HepG2 (cell line): ENCODE results near the gene KAZN. TPM values are rescaled to one million over a fixed set of nuclear protein-coding genes. Genes with fewer than 3 reads are reported as not detected.

Experiments used
- ATAC-seq: fragments of 200-7000 bp; cut with Tn5 transposase; 3 replicates; pipeline ENCODE4 v1.9.1; 2020; ENCODE audit warnings: mild to moderate bottlenecking, moderate library complexity
- BruUV-seq: library from RNA; stranded (reverse); fragments of 400-500 nt; replicated peaks from 2 replicates; lab custom pipeline; 2021; lab: Mats Ljungman, UMichigan
- CTCF ChIA-PET: fragments of 300-600 bp; formaldehyde crosslinking; extraction: SDS; loops from one replicate; lab custom pipeline; 2021; ENCODE audit warnings: low total read pairs, inconsistent platforms, low intra/inter-chr PET ratio; lab: Yijun Ruan, JAX
- POLR2A ChIA-PET: fragments of 350-600 bp; sonication (Branson Sonifier 250); formaldehyde crosslinking; loops from one replicate; lab custom pipeline; 2020; ENCODE audit warnings: antibody characterized with exemption, inconsistent platforms; lab: Yijun Ruan, JAX
- DNase-seq: peaks from one replicate; pipeline ENCODE4 v3.0.0-alpha.2; 2015; ENCODE audit warnings: low spot score
- FAIRE-seq: peaks from 3 replicates; lab custom pipeline; 2011; peaks lifted over from hg19 to GRCh38; lab: Jason Lieb, UNC
- H2AFZ ChIP-seq: one replicate; pipeline ENCODE4 v1.6.1; 2011; ENCODE audit warnings: low read length, inconsistent platforms
- H3K27ac ChIP-seq: fragments of 300-600 bp; 3 replicates; pipeline ENCODE4 v1.8.0; 2011; ENCODE audit warnings: mixed run types, mild to moderate bottlenecking, mixed read lengths, low read length, inconsistent platforms; ENCODE audit not compliant: insufficient read depth; ENCODE audit errors: extremely low read length
- H3K27me3 ChIP-seq, 2 experiments: fragments of 200-600 bp in 1 of 2; 2 replicates in 1 of 2; 3 replicates in 1 of 2; pipeline versions ENCODE4 v1.6.0 to v1.8.0; 2011; ENCODE audit warnings: low read length in 2 of 2, mild to moderate bottlenecking in 2 of 2, moderate library complexity in 2 of 2, inconsistent platforms in 1 of 2; ENCODE audit not compliant: insufficient read depth in 2 of 2, control insufficient read depth in 1 of 2
- H3K36me3 ChIP-seq, 2 experiments: fragments of 200-600 bp in 1 of 2; replicated peaks in 1 of 2; 2 replicates in 1 of 2; 3 replicates in 1 of 2; pipeline versions ENCODE4 v1.5.1 to v1.8.0; 2011; ENCODE audit warnings: low read length in 2 of 2, inconsistent platforms in 1 of 2; ENCODE audit not compliant: insufficient read depth in 2 of 2, control insufficient read depth in 1 of 2
- H3K4me1 ChIP-seq: 2 replicates; pipeline ENCODE4 v1.5.1; 2012; ENCODE audit warnings: low read length, inconsistent platforms; ENCODE audit not compliant: insufficient read depth
- H3K4me2 ChIP-seq: 2 replicates; pipeline ENCODE4 v1.6.0; 2011; ENCODE audit warnings: low read depth, low read length, inconsistent platforms
- H3K4me3 ChIP-seq, 3 experiments: fragments of 200-600 bp in 1 of 3; sonication (generic), shearing (Covaris generic) in 1 of 3; replicated peaks in 1 of 3; 2 replicates each; pipeline ENCODE4 v1.5.1; 2011 to 2016; ENCODE audit warnings: low read length in 3 of 3, inconsistent platforms in 2 of 3, low read depth in 2 of 3, mild to moderate bottlenecking in 2 of 3, control low read depth in 1 of 3, mixed read lengths in 1 of 3; ENCODE audit not compliant: insufficient read depth in 1 of 3
- H3K79me2 ChIP-seq: one replicate; pipeline ENCODE4 v1.6.1; 2011; ENCODE audit warnings: low read length, inconsistent platforms; ENCODE audit not compliant: insufficient read depth
- H3K9ac ChIP-seq: 2 replicates; pipeline ENCODE4 v1.6.0; 2011; ENCODE audit warnings: mild to moderate bottlenecking, low read depth, low read length, inconsistent platforms; ENCODE audit not compliant: insufficient read depth
- H3K9me3 ChIP-seq: 2 replicates; pipeline ENCODE4 v1.5.1; 2012; ENCODE audit warnings: mild to moderate bottlenecking, low read length
- H4K20me1 ChIP-seq: 2 replicates; pipeline ENCODE4 v1.6.0; 2011; ENCODE audit warnings: inconsistent platforms, mild to moderate bottlenecking, low read length, moderate library complexity; ENCODE audit not compliant: insufficient read depth
- DNMT3B ChIP-seq: conservative IDR thresholded peaks from 2 replicates; pipeline ENCODE4 v1.6.1; 2016; ENCODE audit warnings: missing biosample characterization, control low read depth
- FOSL2 ChIP-seq: sonication (generic); formaldehyde crosslinking; IDR thresholded peaks from 2 replicates; pipeline ENCODE4 v1.4.0; 2020; ENCODE audit warnings: missing genetic modification reagents
- GPN1 ChIP-seq: sonication (generic); formaldehyde crosslinking; IDR thresholded peaks from 2 replicates; pipeline ENCODE4 v1.5.1; 2020; ENCODE audit warnings: missing genetic modification reagents, borderline replicate concordance
- HNF4G ChIP-seq, 2 experiments: sonication (generic) in 1 of 2; formaldehyde crosslinking in 1 of 2; IDR thresholded peaks; 2 replicates each; pipeline versions ENCODE4 v1.4.0 to v1.6.1; 2011 to 2020; ENCODE audit warnings: borderline replicate concordance in 2 of 2, low read depth in 2 of 2, mild to moderate bottlenecking in 2 of 2, low read length in 1 of 2, missing genetic modification reagents in 1 of 2, moderate library complexity in 1 of 2
- MAZ ChIP-seq, 2 experiments: sonication (generic) in 1 of 2; formaldehyde crosslinking in 1 of 2; IDR thresholded peaks; 2 replicates each; pipeline versions ENCODE4 v1.5.0 to v1.6.1; 2012 to 2020; ENCODE audit warnings: low read depth in 2 of 2, mild to moderate bottlenecking in 2 of 2, borderline replicate concordance in 1 of 2, improper control_type of control experiment in 1 of 2, low read length in 1 of 2, missing genetic modification reagents in 1 of 2, moderate library complexity in 1 of 2
- MIER3 ChIP-seq: IDR thresholded peaks from 2 replicates; pipeline ENCODE4 v1.6.1; 2016; ENCODE audit warnings: missing compliant biosample characterization, borderline replicate concordance
- TCF12 ChIP-seq, 2 experiments: fragments of 450-650 bp in 1 of 2; sonication (generic) in 1 of 2; formaldehyde crosslinking in 1 of 2; IDR thresholded peaks; 2 replicates each; pipeline versions ENCODE4 v1.6.1 to v1.8.0; 2017 to 2022; ENCODE audit warnings: antibody characterized with exemption in 1 of 2, mild to moderate bottlenecking in 1 of 2, missing genetic modification reagents in 1 of 2, moderate library complexity in 1 of 2
- U2AF1 ChIP-seq: fragments of 200-400 bp; formaldehyde crosslinking; optimal IDR thresholded peaks from 2 replicates; pipeline ENCODE3; 2017; ENCODE audit warnings: mild to moderate bottlenecking, low read depth, low read length
- ZNF281 ChIP-seq: sonication (generic); formaldehyde crosslinking; IDR thresholded peaks from 2 replicates; pipeline ENCODE4 v1.4.0; 2020; ENCODE audit warnings: missing genetic modification reagents, borderline replicate concordance
- ZNF773 ChIP-seq: sonication (generic); formaldehyde crosslinking; IDR thresholded peaks from 2 replicates; pipeline ENCODE4 v1.4.0; 2020; ENCODE audit warnings: missing genetic modification reagents, borderline replicate concordance
- WGBS: methylation state at CpG from one replicate; pipeline ENCODE4 v1.1.6; 2017; ENCODE audit warnings: low lambda C conversion rate; 5-methylcytosine and 5-hydroxymethylcytosine counted together
- in situ Hi-C: cut with HindIII; loops from 2 replicates; pipeline ENCODE4 v1.10.0; 2017; ENCODE audit warnings: low pct_unique_long_range_greater_than_20kb; ENCODE audit not compliant: extremely low pct_ligation_motif_present
- intact Hi-C: fragments of 100-400 bp; cut with micrococcal nuclease; formaldehyde crosslinking; loops from one replicate; pipeline ENCODE4 v1.10.0; 2022; ENCODE audit not compliant: unreplicated experiment
- polyA plus RNA-seq, 8 experiments: library from polyadenylated mRNA; depleted of rRNA in 3 of 8; stranded (reverse) in 7 of 8; unstranded in 1 of 8; fragments of >200 nt; fragmentation: Illumina TruSeq in 4 of 8; extraction: Trizol in 4 of 8; gene quantifications; 2 replicates each; pipeline versions ENCODE4 v1.2.1 to v1.2.3, GENCODE V29; 2011 to 2016; ENCODE audit warnings: low read depth in 4 of 8, missing spikeins in 1 of 8, mixed read lengths in 1 of 8; ENCODE audit not compliant: insufficient read depth in 1 of 8
- total RNA-seq, 5 experiments: library from RNA; depleted of rRNA; stranded (reverse); fragments of >200 nt; fragmentation: Illumina TruSeq; extraction: Trizol; gene quantifications; 2 replicates each; pipeline ENCODE4 v1.2.3, GENCODE V29; 2016; ENCODE audit warnings: low read depth in 1 of 5

The KAZN gene
- total and polyA plus RNA-seq, 2 of the 13 experiments (the other 11 are each of a cell fraction or from before 2014, with no cell fraction given), result 10.4 to 13.5 TPM

- ChIA-PET POLR2A (no interaction called here), CTCF (interaction anchor here (1.7 kb wide), 1 partner anchor 268 kb away, joined by 16 read pairs; no protein-coding TSS in a partner anchor)
- Histone ChIP-seq H4K20me1 (peaks cover 5% of the 10 kb centered on the region; the same call in 1 of the 2 replicates), H3K4me2 (no peak overlapping the region), H3K79me2 (no peaks in the 10 kb centered on the region), H3K4me3 (no peak overlapping the region), H2AFZ (no peak overlapping the region), H3K27me3 (no peaks in the 10 kb centered on the region), H3K9me3 (no peaks in the 10 kb centered on the region), H3K27ac (no peak overlapping the region), H3K4me1 (no peaks in the 10 kb centered on the region), H3K9ac (no peak overlapping the region), H3K36me3 (peaks cover 20 to 49% of the 10 kb centered on the region in 2 experiments)
- TF ChIP-seq FOSL2 (no peak), ZNF281 (CRISPR knock-in tag) (no peak), GPN1 (no peak), MAZ (IDR thresholded peaks at IDR 0.05; ENCODE audit: borderline replicate concordance, low read depth, low read length) (no peak), MAZ (CRISPR knock-in tag; IDR thresholded peaks at IDR 0.05; ENCODE audit: low read depth) (no peak), U2AF1 (no peak), DNMT3B (CRISPR knock-in tag) (no peak), MIER3 (CRISPR knock-in tag) (no peak), TCF12 (IDR thresholded peaks at IDR 0.05) (no peak), TCF12 (CRISPR knock-in tag; IDR thresholded peaks at IDR 0.05) (no peak), ZNF773 (CRISPR knock-in tag) (no peak), HNF4G (IDR thresholded peaks at IDR 0.05; ENCODE audit: borderline replicate concordance, low read depth, low read length) (no peak), HNF4G (CRISPR knock-in tag; IDR thresholded peaks at IDR 0.05; ENCODE audit: borderline replicate concordance, low read depth) (no peak)
- DNase-seq, result no peak
- intact Hi-C loops (no loop called here), in situ Hi-C loops (loop anchor here (5.0 to 25.0 kb wide), 4 partner anchors 135 to 1085 kb away; no protein-coding TSS in a partner anchor)
- FAIRE-seq, result no peak
- no peak for ATAC-seq
- 95% methylated on average over 10 of the region's 11 CpGs for WGBS
- no TSS peak for BruUV-seq
Observed at GRCh38 chr1:15047237-15047636, 448.8 kb downstream of the KAZN start.
